ENCODE measurements around the gene TP73. TPM values are rescaled to one million over a fixed set of nuclear protein-coding genes. Genes with fewer than 3 reads are reported as not detected.

TP73 gene
- total RNA-seq, 2 donors from 2014 or later = 1.5 to 5.7 TPM

DNA sequence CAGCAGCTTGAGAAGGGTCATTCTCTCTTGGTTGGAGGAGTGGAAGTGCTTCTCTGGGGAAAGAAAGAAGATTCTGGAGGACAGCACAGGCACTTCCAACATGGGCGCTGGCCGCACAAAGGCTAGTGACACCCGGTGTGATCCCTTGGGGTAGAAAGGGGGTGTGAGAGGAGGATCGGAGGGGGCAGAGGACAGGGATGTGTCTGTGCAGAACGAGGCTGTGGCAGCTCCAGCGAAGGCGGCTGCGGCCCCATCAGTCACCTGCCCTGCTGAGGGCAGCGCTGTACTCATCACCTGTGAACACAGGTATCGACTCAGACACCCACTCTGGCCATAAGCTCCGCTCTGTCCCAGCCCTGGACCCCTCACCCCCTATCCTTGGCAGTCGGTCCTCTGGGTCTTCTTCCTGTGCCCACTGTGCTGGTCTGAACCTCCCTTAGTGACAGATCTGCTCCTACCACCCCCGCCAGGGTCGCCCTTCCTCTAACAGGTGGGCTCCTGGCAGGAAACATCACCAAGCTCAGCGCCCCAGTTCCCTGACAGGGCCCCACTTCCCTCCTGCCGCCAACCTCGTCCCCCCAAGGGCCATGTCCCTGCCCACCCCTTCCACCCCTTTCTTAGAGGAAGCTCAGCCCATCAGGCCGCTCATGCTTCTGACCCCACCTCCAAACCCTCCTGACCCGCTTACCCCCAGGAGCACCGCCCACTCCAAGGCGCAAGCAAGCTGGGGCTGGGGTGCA is 20.1 kb downstream of the TP73 start:
- Mint-ChIP-seq H3K4me1 (ENCODE audit: low read depth in 2 of 2) (peaks cover 6 to 14% of the 10 kb centered on the region in 2 donors), H3K9me3 (no peaks in the 10 kb centered on the region), H3K27me3 (peaks cover 8 to 15% of the 10 kb centered on the region in 2 donors), H3K4me3 (no peak overlapping the region), H3K36me3 (no peaks in the 10 kb centered on the region), H3K27ac (no peak overlapping the region)
- ATAC-seq (no peak), DNase-seq (ENCODE audit: low spot score) (no peak)

DNA sequence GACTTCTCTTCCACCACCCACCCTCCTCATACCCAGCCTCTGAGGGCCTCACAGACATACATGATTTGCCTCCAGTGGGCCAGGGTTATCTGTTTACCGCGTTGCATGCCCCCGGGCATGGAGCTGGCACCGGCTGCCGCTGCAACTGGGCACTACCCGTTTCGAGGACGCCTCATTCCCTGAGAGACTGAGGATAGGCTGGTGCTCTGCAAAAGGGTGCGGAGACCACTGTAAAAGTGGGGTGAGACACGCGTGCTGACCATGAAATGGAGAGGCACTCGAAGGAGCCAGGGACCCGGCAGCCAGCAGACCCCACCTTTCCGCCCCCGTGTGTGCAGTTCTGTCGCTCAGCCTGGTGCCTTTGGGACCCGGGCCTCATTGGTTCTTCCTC is 20.6 kb downstream of the TP73 start:
- H3K27ac Mint-ChIP-seq = no peak overlapping the region
- DNase-seq (ENCODE audit: low spot score) (no peak), ATAC-seq (no peak)
- peaks cover 12 to 20% of the 10 kb centered on the region in 2 donors for H3K4me1 Mint-ChIP-seq (ENCODE audit: low read depth in 2 of 2)
- peaks cover 7 to 14% of the 10 kb centered on the region in 2 donors for H3K27me3 Mint-ChIP-seq
- no peaks in the 10 kb centered on the region for H3K36me3 Mint-ChIP-seq
- peak overlapping the region; percentile 3 for H3K4me3 Mint-ChIP-seq
- H3K9me3 Mint-ChIP-seq = no peaks in the 10 kb centered on the region

DNA sequence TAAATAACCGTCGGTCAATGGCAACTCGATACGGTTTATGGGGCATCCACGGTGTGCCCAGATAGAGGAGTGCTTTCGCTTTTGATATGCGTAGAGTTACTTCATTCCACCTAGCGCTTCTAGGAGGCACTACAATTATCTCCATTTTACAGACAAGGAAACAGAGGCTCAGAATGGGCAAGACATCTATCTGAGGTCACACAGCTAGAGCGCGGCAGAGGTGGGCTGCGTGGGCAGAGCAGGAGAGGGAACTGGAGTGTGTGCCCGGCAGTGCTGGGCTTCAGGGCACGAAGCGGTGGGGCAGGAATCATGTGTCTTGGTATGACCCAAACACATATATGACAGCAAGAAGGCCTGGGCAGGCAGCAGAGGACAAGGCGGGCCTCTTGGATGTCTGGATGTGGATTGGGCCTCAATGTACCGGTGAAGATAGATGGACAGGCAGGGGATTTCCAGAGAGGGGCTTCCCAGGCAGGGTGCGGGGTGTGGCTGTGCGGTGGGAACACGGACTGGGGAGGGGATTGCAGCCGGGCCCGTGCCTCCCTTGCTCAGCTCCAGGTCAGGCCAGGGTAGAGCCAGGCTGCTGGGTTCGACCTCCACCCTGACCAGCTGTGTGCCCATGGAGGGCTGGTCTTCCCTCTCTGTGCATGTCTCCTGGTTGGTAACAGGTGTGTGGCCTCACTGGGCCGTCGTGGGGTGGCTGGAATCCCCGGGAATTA is 21.2 kb downstream of the TP73 start:
- ATAC-seq (no peak), DNase-seq (ENCODE audit: low spot score) (peak; percentile 62)
- H3K9me3 Mint-ChIP-seq = no peaks in the 10 kb centered on the region
- peaks cover 2 to 8% of the 10 kb centered on the region in 2 donors for H3K27me3 Mint-ChIP-seq
- H3K36me3 Mint-ChIP-seq = no peaks in the 10 kb centered on the region
- peaks cover 15% of the 10 kb centered on the region in 2 donors for H3K4me1 Mint-ChIP-seq (ENCODE audit: low read depth in 2 of 2)
- peak overlapping the region; percentile 3 for H3K4me3 Mint-ChIP-seq
- H3K27ac Mint-ChIP-seq = no peak overlapping the region

DNA sequence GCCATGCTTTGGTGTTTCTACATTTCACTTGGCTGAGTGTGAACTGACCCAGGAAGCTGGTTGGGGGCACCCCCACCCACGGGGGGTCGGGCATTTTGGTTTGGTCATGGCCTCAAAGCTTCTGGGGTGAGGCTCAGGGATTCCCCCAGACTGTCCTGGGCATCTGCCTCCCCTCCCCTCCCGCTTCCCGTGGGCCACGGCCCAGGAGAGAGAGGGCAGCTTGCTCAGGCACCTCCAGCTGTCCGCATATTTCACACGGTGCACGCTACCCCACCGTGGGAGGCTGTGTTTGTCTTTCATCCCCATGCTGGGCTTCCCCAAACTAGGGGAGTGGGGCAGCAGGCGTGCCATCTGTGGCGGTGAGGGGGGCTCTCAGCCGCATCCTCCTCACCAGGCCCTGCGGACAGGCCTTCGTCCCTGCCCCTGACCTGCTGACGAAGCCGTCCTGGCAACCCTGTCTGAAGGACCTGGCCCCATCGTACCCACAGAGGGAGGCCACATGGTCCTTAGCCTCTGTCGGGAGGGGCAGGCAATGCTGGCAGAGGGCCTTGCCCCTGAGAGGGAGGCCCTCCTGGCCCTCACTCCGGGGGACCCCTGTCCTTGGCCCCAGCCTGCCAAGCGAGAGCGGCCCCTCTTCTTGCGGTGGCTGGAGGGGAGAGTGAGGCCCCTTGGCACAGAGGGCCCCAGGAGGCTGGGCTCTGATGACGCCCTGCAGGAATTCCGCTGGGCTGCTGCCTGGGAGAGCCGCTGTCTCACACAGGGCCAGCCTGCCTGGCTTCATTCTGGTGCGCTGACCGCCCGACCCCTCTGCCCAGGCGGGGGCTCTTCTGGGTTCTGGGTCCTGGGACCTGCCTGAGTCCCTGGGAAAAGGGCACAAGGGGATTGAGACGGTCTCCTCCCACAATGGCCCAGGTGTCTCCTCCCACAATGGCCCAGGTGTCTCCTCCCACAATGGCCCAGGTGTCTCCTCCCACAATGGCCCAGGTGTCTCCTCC is 22.1 kb downstream of the TP73 start:
- H3K4me3 Mint-ChIP-seq = no peak overlapping the region
- ATAC-seq (no peak), DNase-seq (ENCODE audit: low spot score) (peak; percentile 57)
- no peaks in the 10 kb centered on the region for H3K9me3 Mint-ChIP-seq
- H3K27ac Mint-ChIP-seq = no peak overlapping the region
- peaks cover 18% of the 10 kb centered on the region in 2 donors for H3K4me1 Mint-ChIP-seq (ENCODE audit: low read depth in 2 of 2)
- H3K27me3 Mint-ChIP-seq = peaks cover under 1 to 9% of the 10 kb centered on the region in 2 donors
- no peaks in the 10 kb centered on the region for H3K36me3 Mint-ChIP-seq

DNA sequence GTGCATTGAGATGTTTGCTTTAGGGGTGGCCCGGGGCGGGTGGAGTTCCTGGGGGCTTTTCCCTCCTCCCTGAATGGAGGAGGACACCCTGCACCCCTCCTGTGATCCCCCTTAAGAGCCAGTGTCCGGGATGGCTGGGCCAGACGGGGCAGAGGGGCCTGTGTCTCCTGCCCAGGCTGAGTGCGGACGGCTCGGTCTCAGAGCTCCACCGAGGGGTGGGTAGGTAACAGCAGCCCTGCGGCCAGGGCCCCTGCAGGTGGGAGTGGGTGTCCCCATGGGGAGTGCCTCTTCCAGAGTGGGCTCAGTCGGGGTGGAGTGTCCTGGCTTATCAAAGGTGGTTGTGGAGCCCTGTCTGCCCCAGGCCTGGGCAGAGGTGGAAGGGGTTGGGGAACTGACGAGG is 23.1 kb downstream of the TP73 start:
- no peak for ATAC-seq
- H3K4me3 Mint-ChIP-seq = no peak overlapping the region
- no peaks in the 10 kb centered on the region for H3K9me3 Mint-ChIP-seq
- H3K4me1 Mint-ChIP-seq (ENCODE audit: low read depth in 2 of 2) = peaks cover 19 to 23% of the 10 kb centered on the region in 2 donors
- H3K36me3 Mint-ChIP-seq = no peaks in the 10 kb centered on the region
- H3K27ac Mint-ChIP-seq = no peak overlapping the region
- peak; percentile 39 for DNase-seq (ENCODE audit: low spot score)
- peaks cover 8 to 16% of the 10 kb centered on the region in 2 donors for H3K27me3 Mint-ChIP-seq

DNA sequence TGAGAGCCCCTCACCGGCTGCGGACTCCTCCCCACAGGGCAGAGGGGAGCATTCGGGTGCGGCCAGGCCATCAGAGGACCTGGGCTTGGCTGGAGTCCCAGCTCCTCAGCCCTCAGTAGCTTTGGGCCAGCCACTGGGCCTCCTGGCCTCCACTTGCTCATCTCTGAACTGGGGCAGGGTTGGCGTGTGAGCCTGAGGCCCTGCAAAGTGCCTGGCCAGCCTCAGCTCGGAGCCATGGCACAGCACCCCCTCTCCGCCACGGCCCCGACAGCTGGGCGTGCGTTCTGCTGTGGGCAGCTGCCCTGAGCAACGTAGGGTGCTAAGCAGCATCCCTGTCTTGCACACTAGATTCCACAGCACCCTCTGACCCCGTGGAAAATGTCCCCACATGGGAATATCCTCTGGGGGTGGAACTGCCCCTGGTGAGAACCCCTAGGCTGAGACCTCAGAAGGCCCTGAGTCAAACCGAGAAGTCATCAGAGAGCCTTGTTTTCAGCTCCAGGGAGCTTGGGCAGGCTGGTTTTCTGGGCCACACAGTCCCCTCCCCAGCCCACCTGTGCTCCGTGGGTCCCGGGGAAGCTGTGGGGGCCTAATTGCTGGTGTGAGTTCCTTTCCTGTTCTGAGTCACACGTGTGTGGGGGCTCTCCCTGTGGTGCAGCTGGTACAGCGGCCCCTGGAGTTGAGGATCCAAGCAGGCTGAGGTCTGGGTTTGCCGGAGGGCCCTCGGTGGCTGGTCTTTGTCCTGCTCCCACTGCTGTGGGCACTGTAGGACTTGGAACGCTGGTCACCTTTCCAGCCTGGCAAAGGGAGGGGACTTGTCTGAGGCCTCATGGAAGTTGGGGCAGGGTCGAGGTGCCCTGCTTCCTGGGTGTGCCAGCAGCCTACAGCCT is 24.5 kb downstream of the TP73 start:
- Mint-ChIP-seq H3K27ac (peak overlapping the region in 1 of 2 donors; percentile 66), H3K9me3 (no peaks in the 10 kb centered on the region), H3K36me3 (no peaks in the 10 kb centered on the region), H3K27me3 (peaks cover 8 to 13% of the 10 kb centered on the region in 2 donors), H3K4me1 (ENCODE audit: low read depth in 2 of 2) (peaks cover 19 to 23% of the 10 kb centered on the region in 2 donors), H3K4me3 (peak overlapping the region; percentile 44)
- peak; percentile 53 for DNase-seq (ENCODE audit: low spot score)
- ATAC-seq = peak; percentile 50 to 70

DNA sequence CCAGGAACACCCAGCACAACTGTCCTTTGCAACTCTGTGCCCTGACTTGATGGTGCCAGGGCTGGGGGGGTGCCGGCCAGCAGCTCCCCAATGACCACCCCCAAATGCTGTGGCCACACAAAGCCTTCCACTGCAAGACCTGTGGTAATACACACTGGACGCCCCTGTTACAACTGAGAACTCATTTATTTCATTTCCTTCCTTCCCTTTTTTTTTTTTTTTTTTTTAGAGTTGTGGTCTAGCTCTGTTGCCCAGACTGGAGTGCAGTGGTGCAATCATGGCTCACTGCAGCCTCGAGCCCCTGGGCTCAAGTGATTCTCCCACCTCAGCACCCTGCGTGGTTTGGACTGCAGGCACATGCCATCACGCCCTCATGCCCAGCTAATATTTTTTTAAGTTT is 25.2 kb downstream of the TP73 start:
- Mint-ChIP-seq H3K4me3 (peak overlapping the region; percentile 15), H3K27ac (peak overlapping the region; percentile 47 to 66), H3K9me3 (no peaks in the 10 kb centered on the region), H3K27me3 (peaks cover 8 to 13% of the 10 kb centered on the region in 2 donors), H3K36me3 (no peaks in the 10 kb centered on the region), H3K4me1 (ENCODE audit: low read depth in 2 of 2) (peaks cover 19 to 23% of the 10 kb centered on the region in 2 donors)
- peak; percentile 13 to 17 for ATAC-seq
- no peak for DNase-seq (ENCODE audit: low spot score)

DNA sequence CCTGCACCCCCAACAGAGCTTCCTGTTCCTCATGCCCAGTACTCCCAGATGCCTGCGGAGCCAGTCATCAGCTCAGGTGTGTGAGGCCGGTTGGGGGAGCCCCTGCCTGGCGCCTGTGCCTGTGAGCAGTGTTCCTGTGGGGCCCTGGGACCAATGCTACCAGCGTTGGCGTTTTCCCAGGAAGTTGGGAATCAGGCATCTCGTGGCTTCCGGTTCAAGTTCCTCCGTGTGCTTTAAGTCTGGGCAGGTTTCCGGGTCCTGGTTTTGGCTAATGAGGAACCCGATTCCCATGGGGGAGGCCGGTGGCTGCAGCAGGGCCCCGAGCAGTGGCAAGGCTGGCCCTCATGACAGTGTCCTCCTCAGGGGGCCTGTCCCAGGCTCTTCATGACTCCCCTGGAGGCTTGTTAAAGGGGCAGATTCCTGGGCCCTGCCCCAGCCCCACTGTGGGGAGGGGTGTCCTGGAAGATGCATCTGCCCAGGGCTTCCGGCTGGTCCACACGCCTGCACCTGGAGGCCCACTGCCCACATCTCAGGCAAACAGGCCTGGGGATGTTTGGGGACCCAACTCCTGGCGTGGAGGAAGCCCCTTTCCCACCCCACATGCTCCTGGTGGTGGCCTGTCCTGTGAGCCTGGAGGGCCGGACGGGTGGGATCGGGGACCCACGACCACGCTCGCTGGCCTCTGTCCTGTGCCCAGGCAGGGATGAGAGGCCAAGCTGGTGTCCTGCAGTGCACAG is 26.2 kb downstream of the TP73 start:
- Mint-ChIP-seq H3K4me3 (peak overlapping the region; percentile 15), H3K36me3 (no peaks in the 10 kb centered on the region)
- ATAC-seq = no peak

DNA sequence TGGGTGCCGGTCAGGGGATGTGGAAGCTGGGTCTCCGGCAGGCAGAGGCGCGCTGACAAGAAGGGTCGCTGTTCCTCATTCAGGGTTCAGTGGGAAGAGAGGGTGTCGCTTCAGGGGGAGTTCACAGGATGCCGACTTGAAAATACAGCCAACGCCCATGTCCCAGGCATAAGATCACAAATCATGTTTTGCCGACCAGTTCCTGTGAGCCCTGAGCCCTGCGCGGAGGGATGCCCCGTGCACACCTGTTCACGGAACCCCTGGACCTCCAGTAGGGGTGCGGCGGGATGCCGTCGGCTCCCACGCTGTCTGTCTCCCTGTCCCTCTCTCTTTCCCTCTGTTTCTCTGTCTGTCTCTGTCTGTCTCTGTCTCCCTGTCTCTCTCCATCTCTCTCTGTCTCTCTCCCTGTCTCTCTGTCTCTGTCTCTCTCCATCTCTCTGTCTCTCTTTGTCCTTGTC is 26.8 kb downstream of the TP73 start:
- ATAC-seq (no peak), DNase-seq (ENCODE audit: low spot score) (peak; percentile 51)
- Mint-ChIP-seq H3K27ac (no peak overlapping the region), H3K4me1 (ENCODE audit: low read depth in 2 of 2) (peaks cover 14 to 23% of the 10 kb centered on the region in 2 donors), H3K4me3 (peak overlapping the region; percentile 0), H3K36me3 (no peaks in the 10 kb centered on the region), H3K27me3 (peaks cover 8 to 18% of the 10 kb centered on the region in 2 donors), H3K9me3 (no peaks in the 10 kb centered on the region)

More for the DNA sequence above, 26.2 kb downstream of the TP73 start:
- Mint-ChIP-seq H3K27ac (peak overlapping the region in 1 of 2 donors; percentile 66), H3K4me1 (ENCODE audit: low read depth in 2 of 2) (peaks cover 16 to 23% of the 10 kb centered on the region in 2 donors), H3K9me3 (no peaks in the 10 kb centered on the region), H3K27me3 (peaks cover 8 to 17% of the 10 kb centered on the region in 2 donors)
- peak; percentile 49 for DNase-seq (ENCODE audit: low spot score)

DNA sequence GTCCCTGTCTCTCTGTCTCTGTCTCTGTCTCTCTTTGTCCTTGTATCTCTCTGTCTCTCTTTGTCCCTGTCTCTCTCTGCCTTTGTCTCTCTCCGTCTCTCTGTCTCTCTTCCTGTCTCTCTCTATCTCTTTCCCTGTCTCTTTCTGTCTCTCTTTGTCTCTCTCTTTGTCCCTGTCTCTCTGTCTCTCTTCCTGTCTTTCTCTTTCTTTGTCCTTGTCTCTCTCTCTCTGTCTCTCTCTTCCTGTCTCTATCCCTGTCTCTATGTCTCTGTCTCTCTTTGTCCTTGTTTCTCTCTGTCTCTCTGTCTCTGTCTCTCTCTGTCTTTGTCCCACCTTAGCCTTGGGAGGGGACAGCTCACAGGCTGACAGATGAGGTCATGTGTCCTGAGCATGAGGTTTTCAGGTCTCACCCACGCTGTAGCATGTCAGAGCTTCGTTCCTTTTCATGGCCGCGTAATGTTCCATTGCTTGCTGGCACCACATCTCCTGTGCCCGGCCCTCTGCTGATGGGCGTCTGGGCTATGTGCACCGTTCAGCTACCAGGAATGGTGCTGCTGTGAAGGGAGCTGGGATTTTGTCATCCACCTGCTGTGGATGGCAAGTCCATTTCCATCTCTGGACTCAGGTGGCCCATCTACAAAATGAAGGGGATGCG is 27.6 kb downstream of the TP73 start:
- DNase-seq (ENCODE audit: low spot score) (no peak), ATAC-seq (no peak)
- Mint-ChIP-seq H3K36me3 (no peaks in the 10 kb centered on the region), H3K4me3 (peak overlapping the region; percentile 0), H3K4me1 (ENCODE audit: low read depth in 2 of 2) (peaks cover 14 to 23% of the 10 kb centered on the region in 2 donors), H3K27me3 (peaks cover 8 to 18% of the 10 kb centered on the region in 2 donors), H3K9me3 (no peaks in the 10 kb centered on the region), H3K27ac (no peak overlapping the region)

DNA sequence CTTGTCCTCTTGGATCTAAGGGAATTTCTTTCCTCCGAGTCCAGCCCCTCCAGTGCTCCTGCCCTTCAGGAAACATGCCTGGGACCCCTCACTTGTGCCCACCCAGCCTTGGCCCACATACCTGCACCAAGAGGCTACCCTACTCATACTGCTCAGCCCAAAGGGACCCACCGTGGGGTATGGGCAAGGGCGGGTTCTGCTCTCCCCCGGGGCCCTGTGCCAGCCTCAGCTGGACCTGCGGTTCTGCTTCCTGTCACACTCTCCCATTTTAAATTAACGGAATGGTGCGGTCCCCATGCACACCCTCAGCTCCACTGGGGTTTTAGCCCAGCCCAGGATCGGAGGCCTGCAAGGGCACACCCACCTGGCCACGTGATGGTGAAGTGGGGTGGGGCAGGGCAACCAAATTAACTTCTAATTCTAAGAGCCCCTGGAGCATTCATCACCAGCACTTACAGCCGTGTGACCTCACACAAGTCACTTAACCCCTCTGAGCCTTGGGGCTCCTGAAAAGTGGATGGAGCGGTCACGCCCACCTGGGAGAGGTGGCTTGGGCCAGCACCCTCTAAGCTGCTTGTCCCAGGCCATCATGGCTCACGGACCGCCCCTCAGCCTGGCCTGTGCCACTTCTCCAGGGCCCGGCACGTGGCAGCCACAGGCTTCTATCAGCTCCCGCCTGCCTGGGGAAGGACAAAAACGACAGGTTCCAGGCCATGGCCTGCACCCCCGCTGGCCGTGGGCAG is 28.3 kb downstream of the TP73 start:
- ATAC-seq = no peak
- DNase-seq (ENCODE audit: low spot score) = peak; percentile 49
- peaks cover 14 to 23% of the 10 kb centered on the region in 2 donors for H3K4me1 Mint-ChIP-seq (ENCODE audit: low read depth in 2 of 2)
- no peak overlapping the region for H3K27ac Mint-ChIP-seq
- H3K4me3 Mint-ChIP-seq = no peak overlapping the region
- H3K27me3 Mint-ChIP-seq = peaks cover 8 to 18% of the 10 kb centered on the region in 2 donors
- no peaks in the 10 kb centered on the region for H3K36me3 Mint-ChIP-seq
- H3K9me3 Mint-ChIP-seq = no peaks in the 10 kb centered on the region
